Keratinocyte (primary cell): ENCODE data around the gene E2F8. TPM values are rescaled to one million over a fixed set of nuclear protein-coding genes. Genes with fewer than 3 reads are reported as not detected.

ENCODE experiments used
- DNase-seq: peaks from one replicate; pipeline ENCODE4 v3.0.0-alpha.2; 2011; ENCODE audit warnings: low read depth, missing footprints, low spot score
- FAIRE-seq: peaks from 2 replicates; lab custom pipeline; 2011; peaks lifted over from hg19 to GRCh38; lab: Jason Lieb, UNC
- H2AFZ ChIP-seq: 2 replicates; pipeline ENCODE4 v1.6.0; 2012; ENCODE audit warnings: low read length, control low read depth, inconsistent platforms; ENCODE audit not compliant: control insufficient read depth
- H3K27ac ChIP-seq: 2 replicates; pipeline ENCODE4 v1.5.1; 2011; ENCODE audit warnings: low read length; ENCODE audit not compliant: control insufficient read depth, insufficient read depth
- H3K27me3 ChIP-seq: 3 replicates; pipeline ENCODE4 v1.6.0; 2011; ENCODE audit warnings: low read length; ENCODE audit not compliant: control insufficient read depth, insufficient read depth; ENCODE audit errors: extremely low read depth
- H3K36me3 ChIP-seq, 2 experiments: 2 replicates in 1 of 2; 3 replicates in 1 of 2; pipeline ENCODE4 v1.5.1; 2011; ENCODE audit warnings: low read length in 2 of 2, mild to moderate bottlenecking in 1 of 2; ENCODE audit not compliant: control insufficient read depth in 2 of 2, insufficient read depth in 2 of 2; ENCODE audit errors: extremely low read depth in 1 of 2
- H3K4me1 ChIP-seq: 3 replicates; pipeline ENCODE4 v1.5.1; 2011; ENCODE audit warnings: low read length; ENCODE audit not compliant: control insufficient read depth, insufficient read depth; ENCODE audit errors: extremely low read depth
- H3K4me2 ChIP-seq: 3 replicates; pipeline ENCODE4 v1.6.0; 2011; ENCODE audit warnings: low read depth, low read length; ENCODE audit not compliant: control insufficient read depth, insufficient read depth; ENCODE audit errors: extremely low read depth
- H3K4me3 ChIP-seq, 3 experiments: fragments of 200-600 bp in 1 of 3; sonication (generic) in 1 of 3; 2 replicates in 2 of 3; 3 replicates in 1 of 3; pipeline ENCODE4 v1.5.1; 2011 to 2016; ENCODE audit warnings: low read length in 3 of 3, mild to moderate bottlenecking in 3 of 3, control low read depth in 2 of 3, inconsistent platforms in 1 of 3, low read depth in 1 of 3, mixed read lengths in 1 of 3, mixed run types in 1 of 3, moderate library complexity in 1 of 3; ENCODE audit not compliant: control insufficient read depth in 2 of 3, insufficient read depth in 2 of 3; ENCODE audit errors: extremely low read depth in 1 of 3
- H3K79me2 ChIP-seq: 2 replicates; pipeline ENCODE4 v1.6.0; 2012; ENCODE audit warnings: low read length; ENCODE audit not compliant: control insufficient read depth, insufficient read depth
- H3K9ac ChIP-seq: 3 replicates; pipeline ENCODE4 v1.6.0; 2011; ENCODE audit warnings: low read length; ENCODE audit not compliant: control insufficient read depth, insufficient read depth; ENCODE audit errors: extremely low read depth
- H3K9me1 ChIP-seq: 3 replicates; pipeline ENCODE4 v1.6.0; 2011; ENCODE audit warnings: low read length; ENCODE audit not compliant: control insufficient read depth, insufficient read depth; ENCODE audit errors: extremely low read depth
- H3K9me3 ChIP-seq: 2 replicates; pipeline ENCODE4 v1.5.1; 2012; ENCODE audit warnings: low read depth, low read length; ENCODE audit not compliant: control insufficient read depth
- H4K20me1 ChIP-seq: 3 replicates; pipeline ENCODE4 v1.6.0; 2011; ENCODE audit warnings: low read length; ENCODE audit not compliant: control insufficient read depth, insufficient read depth; ENCODE audit errors: extremely low read depth
- EZH2 ChIP-seq: IDR thresholded peaks from one replicate; pipeline ENCODE4 v1.6.1; 2012; ENCODE audit warnings: inconsistent platforms, mild to moderate bottlenecking, low read length, moderate library complexity
- dilution Hi-C: fragments of 300-500 bp; cut with MboI; formaldehyde crosslinking; loops from one replicate; pipeline ENCODE4 v1.7.0; 2020; ENCODE audit warnings: low sequenced_read_pairs; ENCODE audit not compliant: extremely low pct_ligation_motif_present
- polyA plus RNA-seq, 5 experiments: library from polyadenylated mRNA; depleted of rRNA in 3 of 5; stranded (reverse) in 3 of 5; stranded (forward) in 1 of 5; unstranded in 1 of 5; fragments of >200 nt; gene quantifications; 1 replicate in 1 of 5; 2 replicates in 3 of 5; 3 replicates in 1 of 5; pipeline versions ENCODE4 v1.2.1 to v1.2.3, GENCODE V29; 2011 to 2012; ENCODE audit warnings: missing spikeins in 2 of 5, low read depth in 1 of 5, low replicate concordance in 1 of 5
- TF ChIP-seq, protein P1 (sequence below), 3 experiments: IDR thresholded peaks in 1 of 3; conservative IDR thresholded peaks in 1 of 3; optimal IDR thresholded peaks in 1 of 3; 2 replicates in 2 of 3; 3 replicates in 1 of 3; pipeline versions ENCODE3 to v1.5.1; 2011; ENCODE audit warnings: low read length in 3 of 3, mild to moderate bottlenecking in 3 of 3, moderate library complexity in 2 of 3, control low read depth in 1 of 3, inconsistent platforms in 1 of 3; ENCODE audit not compliant: insufficient read depth in 2 of 3; ENCODE audit errors: extremely low read depth in 1 of 3

E2F8 gene
- polyA plus RNA-seq, 1 donor (not counting 4 experiments of a cell fraction or from before 2014, with no cell fraction given): 2.0 TPM

- Histone ChIP-seq H3K27me3 (no peaks in the 10 kb centered on the region), H3K4me2 (no peak overlapping the region), H3K27ac (no peak overlapping the region), H3K79me2 (no peaks in the 10 kb centered on the region), H2AFZ (peak overlapping the region; percentile 12), H4K20me1 (no peaks in the 10 kb centered on the region), H3K4me1 (peaks cover 34% of the 10 kb centered on the region), H3K4me3 (no peak overlapping the region), H3K9me1 (no peaks in the 10 kb centered on the region), H3K9ac (no peak overlapping the region), H3K9me3 (no peaks in the 10 kb centered on the region), H3K36me3 (peaks cover 0 to 5% of the 10 kb centered on the region in 2 experiments)
- DNase-seq: no peak
- no peak for FAIRE-seq
- dilution Hi-C loops: no loop called here
- TF ChIP-seq, protein P1, sequence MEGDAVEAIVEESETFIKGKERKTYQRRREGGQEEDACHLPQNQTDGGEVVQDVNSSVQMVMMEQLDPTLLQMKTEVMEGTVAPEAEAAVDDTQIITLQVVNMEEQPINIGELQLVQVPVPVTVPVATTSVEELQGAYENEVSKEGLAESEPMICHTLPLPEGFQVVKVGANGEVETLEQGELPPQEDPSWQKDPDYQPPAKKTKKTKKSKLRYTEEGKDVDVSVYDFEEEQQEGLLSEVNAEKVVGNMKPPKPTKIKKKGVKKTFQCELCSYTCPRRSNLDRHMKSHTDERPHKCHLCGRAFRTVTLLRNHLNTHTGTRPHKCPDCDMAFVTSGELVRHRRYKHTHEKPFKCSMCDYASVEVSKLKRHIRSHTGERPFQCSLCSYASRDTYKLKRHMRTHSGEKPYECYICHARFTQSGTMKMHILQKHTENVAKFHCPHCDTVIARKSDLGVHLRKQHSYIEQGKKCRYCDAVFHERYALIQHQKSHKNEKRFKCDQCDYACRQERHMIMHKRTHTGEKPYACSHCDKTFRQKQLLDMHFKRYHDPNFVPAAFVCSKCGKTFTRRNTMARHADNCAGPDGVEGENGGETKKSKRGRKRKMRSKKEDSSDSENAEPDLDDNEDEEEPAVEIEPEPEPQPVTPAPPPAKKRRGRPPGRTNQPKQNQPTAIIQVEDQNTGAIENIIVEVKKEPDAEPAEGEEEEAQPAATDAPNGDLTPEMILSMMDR (optimal IDR thresholded peaks at IDR 0.05 in 1 of 3, IDR thresholded peaks at IDR 0.05 in 1 of 3, conservative IDR thresholded peaks at IDR 0.05 in 1 of 3; ENCODE audit: extremely low read depth in 1 of 3, insufficient read depth in 2 of 3, low read length in 3 of 3): no peak
- no peak for TF ChIP-seq EZH2
Measured at GRCh38 chr11:19220903-19221724, 19.6 kb downstream of the E2F8 start.

- H2AFZ ChIP-seq: peak overlapping the region; percentile 78
- H3K27ac ChIP-seq: no peak overlapping the region
- peaks cover 34% of the 10 kb centered on the region for H3K4me1 ChIP-seq
- H3K79me2 ChIP-seq: no peaks in the 10 kb centered on the region
- TF ChIP-seq, protein P1 (optimal IDR thresholded peaks at IDR 0.05 in 1 of 3, IDR thresholded peaks at IDR 0.05 in 1 of 3, conservative IDR thresholded peaks at IDR 0.05 in 1 of 3; ENCODE audit: extremely low read depth in 1 of 3, insufficient read depth in 2 of 3, low read length in 3 of 3): no peak
- TF ChIP-seq EZH2: no peak
- no peak overlapping the region for H3K9ac ChIP-seq
- H3K4me3 ChIP-seq: no peak overlapping the region
- H4K20me1 ChIP-seq: no peaks in the 10 kb centered on the region
- H3K27me3 ChIP-seq: no peaks in the 10 kb centered on the region
- dilution Hi-C loops: no loop called here
- no peaks in the 10 kb centered on the region for H3K9me1 ChIP-seq
- FAIRE-seq (peak; percentile 88), DNase-seq (no peak)
- peak overlapping the region; percentile 43 for H3K4me2 ChIP-seq
- no peaks in the 10 kb centered on the region for H3K36me3 ChIP-seq
- no peaks in the 10 kb centered on the region for H3K9me3 ChIP-seq
Measured at GRCh38 chr11:19218786-19219460, 21.8 kb downstream of the E2F8 start.
